Stomach (tissue), 9 donors: ENCODE data around the gene C16orf96. TPM values are rescaled to one million over a fixed set of nuclear protein-coding genes. Genes with fewer than 3 reads are reported as not detected.
"Not testable (repeated sequence)": the region's sequence is repeated elsewhere in the genome, so short reads cannot be mapped to it uniquely, and the experiment has no call there.

Source experiments
- DNase-seq, 2 donors: peaks; one replicate each; pipeline versions ENCODE4 v3.0.0 to v3.0.0-alpha.2; 2013 to 2019
- H3K27ac ChIP-seq, 5 donors: fragments of 200-600 bp in 4 of 5; sonication (generic) in 4 of 5; one replicate each; pipeline ENCODE4 v1.5.1; 2013 to 2019; ENCODE audit warnings: mild to moderate bottlenecking in 1 of 5, moderate library complexity in 1 of 5
- H3K27me3 ChIP-seq, 3 donors: fragments of 200-600 bp; sonication (generic); one replicate each; pipeline ENCODE4 v1.5.1; 2017 to 2019; ENCODE audit warnings: mixed run types in 1 of 3
- H3K36me3 ChIP-seq, 4 donors: fragments of 200-600 bp; sonication (generic); 1 replicate in 3 of 4; 2 replicates in 1 of 4; pipeline ENCODE4 v1.5.1; 2016 to 2019
- H3K4me1 ChIP-seq, 4 donors: fragments of 200-600 bp; sonication (generic); one replicate each; pipeline ENCODE4 v1.5.1; 2016 to 2019
- H3K4me3 ChIP-seq, 4 donors: fragments of 200-600 bp; sonication (generic) in 3 of 4; one replicate each; pipeline ENCODE4 v1.5.1; 2016 to 2019; ENCODE audit warnings: mild to moderate bottlenecking in 1 of 4
- H3K9me3 ChIP-seq, 4 donors: fragments of 200-600 bp; sonication (generic); one replicate each; pipeline ENCODE4 v1.5.1; 2016 to 2019
- EP300 ChIP-seq: sonication (generic); formaldehyde crosslinking; IDR thresholded peaks from one replicate; pipeline ENCODE4 v1.6.1; 2017; ENCODE audit warnings: antibody characterized with exemption
- POLR2A ChIP-seq, 4 donors: fragments of 450-650 bp; IDR thresholded peaks; one replicate each; pipeline ENCODE4 v1.6.1; 2016; ENCODE audit warnings: antibody characterized with exemption in 4 of 4, control low read depth in 2 of 4, mild to moderate bottlenecking in 1 of 4, moderate library complexity in 1 of 4
- POLR2AphosphoS5 ChIP-seq, 3 donors: sonication (generic); formaldehyde crosslinking; IDR thresholded peaks; one replicate each; pipeline ENCODE4 v1.6.1; 2016; ENCODE audit warnings: antibody characterized with exemption in 3 of 3
- WGBS, 5 donors: extraction: QIAGEN DNeasy Blood & Tissue Kit in 3 of 5; methylation state at CpG; one replicate each; pipeline versions ENCODE4 v1.1.5 to v1.1.7; 2013 to 2018; 5-methylcytosine and 5-hydroxymethylcytosine counted together
- intact Hi-C: fragments of 100-400 bp; cut with DNase I; formaldehyde crosslinking; loops from one replicate; pipeline ENCODE4 v1.15.1; 2023; ENCODE audit warnings: low total_unique reads
- polyA plus RNA-seq, 3 donors: library from polyadenylated mRNA; stranded (reverse); fragments of 200-250 nt; gene quantifications; one replicate each; pipeline ENCODE4 v1.2.3, GENCODE V29; 2013
- total RNA-seq, 5 donors: library from RNA; depleted of rRNA; stranded (reverse); fragments of >200 nt; gene quantifications; one replicate each; pipeline versions ENCODE4 v1.1.0 to v1.2.3, GENCODE V29; 2014 to 2016
- TF ChIP-seq, protein P1 (sequence below), 7 experiments: fragments of 450-650 bp in 4 of 7; fragments of 200-600 bp in 3 of 7; sonication (generic) in 3 of 7; IDR thresholded peaks; one replicate each; pipeline ENCODE4 v1.5.1; 2016 to 2019; ENCODE audit warnings: antibody characterized with exemption in 7 of 7, control low read depth in 2 of 7, mild to moderate bottlenecking in 1 of 7
- donor health status: healthy with polysubstance abuse.
- donor health status: Bipolar disorder and iron deficiency.
- donor health status: healthy.

The C16orf96 gene
- total and polyA plus RNA-seq, 8 donors = 0.37 to 0.43 TPM; not detected in 6

DNA sequence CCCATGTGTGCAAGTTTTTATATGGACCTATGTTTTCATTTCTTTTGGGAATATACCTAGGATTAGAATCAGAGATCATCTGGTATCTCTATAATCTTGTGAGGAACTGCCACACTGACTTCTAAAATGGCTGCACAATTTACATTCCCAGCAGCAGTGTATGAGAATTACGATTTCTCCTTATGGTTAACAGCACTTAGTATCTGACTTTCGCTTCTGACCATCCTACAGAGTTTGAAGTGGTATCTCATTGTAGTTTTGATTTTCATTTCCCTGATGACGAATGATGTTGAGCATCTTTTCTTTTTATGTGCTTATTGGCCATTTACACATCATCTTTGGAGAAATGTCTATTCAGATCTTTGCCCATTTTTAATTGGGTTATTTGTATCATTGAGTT lies 10.0 kb downstream of the C16orf96 start:
- Histone ChIP-seq H3K36me3 (no peaks in the 10 kb centered on the region), H3K27ac (no peak overlapping the region), H3K27me3 (no peaks in the 10 kb centered on the region), H3K9me3 (no peaks in the 10 kb centered on the region), H3K4me3 (no peak overlapping the region), H3K4me1 (no peaks in the 10 kb centered on the region)
- DNase-seq = no peak
- TF ChIP-seq POLR2AphosphoS5 (IDR thresholded peaks at IDR 0.05) = no peak
- TF ChIP-seq EP300 = no peak
- TF ChIP-seq, protein P1, sequence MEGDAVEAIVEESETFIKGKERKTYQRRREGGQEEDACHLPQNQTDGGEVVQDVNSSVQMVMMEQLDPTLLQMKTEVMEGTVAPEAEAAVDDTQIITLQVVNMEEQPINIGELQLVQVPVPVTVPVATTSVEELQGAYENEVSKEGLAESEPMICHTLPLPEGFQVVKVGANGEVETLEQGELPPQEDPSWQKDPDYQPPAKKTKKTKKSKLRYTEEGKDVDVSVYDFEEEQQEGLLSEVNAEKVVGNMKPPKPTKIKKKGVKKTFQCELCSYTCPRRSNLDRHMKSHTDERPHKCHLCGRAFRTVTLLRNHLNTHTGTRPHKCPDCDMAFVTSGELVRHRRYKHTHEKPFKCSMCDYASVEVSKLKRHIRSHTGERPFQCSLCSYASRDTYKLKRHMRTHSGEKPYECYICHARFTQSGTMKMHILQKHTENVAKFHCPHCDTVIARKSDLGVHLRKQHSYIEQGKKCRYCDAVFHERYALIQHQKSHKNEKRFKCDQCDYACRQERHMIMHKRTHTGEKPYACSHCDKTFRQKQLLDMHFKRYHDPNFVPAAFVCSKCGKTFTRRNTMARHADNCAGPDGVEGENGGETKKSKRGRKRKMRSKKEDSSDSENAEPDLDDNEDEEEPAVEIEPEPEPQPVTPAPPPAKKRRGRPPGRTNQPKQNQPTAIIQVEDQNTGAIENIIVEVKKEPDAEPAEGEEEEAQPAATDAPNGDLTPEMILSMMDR (IDR thresholded peaks at IDR 0.05) = no peak
- no peak for TF ChIP-seq POLR2A (IDR thresholded peaks at IDR 0.05)
- whole genome bisulfite sequencing, 5 donors = 72 to 83% (median 81%) methylated on average over 3 of the region's 3 CpGs
- intact Hi-C loops = no loop called here

DNA sequence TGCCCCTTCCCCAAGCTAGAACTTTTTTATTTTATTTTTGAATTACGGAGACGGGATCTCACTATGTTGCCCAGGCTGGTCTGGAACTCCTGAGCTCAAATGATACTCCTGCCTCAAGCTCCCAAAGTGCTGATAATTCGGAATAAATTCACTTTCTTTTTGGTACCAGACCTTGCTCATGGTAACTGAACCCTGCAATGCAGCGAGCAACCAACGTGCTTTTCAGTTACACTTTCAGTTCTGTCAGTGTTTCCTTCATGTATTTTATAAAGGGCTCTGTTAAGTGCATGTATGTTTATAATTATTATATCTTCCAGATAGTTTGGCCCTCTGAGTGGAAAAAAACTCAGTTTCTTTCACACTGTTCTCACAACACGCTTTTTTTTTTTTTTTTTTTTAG lies 13.9 kb downstream of the C16orf96 start:
- WGBS, 5 donors = 70 to 85% (median 74%) methylated on average over 6 of the region's 6 CpGs
- no peaks in the 10 kb centered on the region for H3K27me3 ChIP-seq
- no peak overlapping the region for H3K27ac ChIP-seq
- H3K4me3 ChIP-seq = no peak overlapping the region
- no peaks in the 10 kb centered on the region for H3K9me3 ChIP-seq
- DNase-seq = no peak
- no peaks in the 10 kb centered on the region for H3K36me3 ChIP-seq
- intact Hi-C loops = no loop called here
- H3K4me1 ChIP-seq = peaks cover 0 to 9% (median 1%) of the 10 kb centered on the region in 4 donors
- TF ChIP-seq, protein P1 (IDR thresholded peaks at IDR 0.05) = no peak
- TF ChIP-seq POLR2AphosphoS5 (IDR thresholded peaks at IDR 0.05) (no peak), EP300 (no peak), POLR2A (IDR thresholded peaks at IDR 0.05) (no peak)

DNA sequence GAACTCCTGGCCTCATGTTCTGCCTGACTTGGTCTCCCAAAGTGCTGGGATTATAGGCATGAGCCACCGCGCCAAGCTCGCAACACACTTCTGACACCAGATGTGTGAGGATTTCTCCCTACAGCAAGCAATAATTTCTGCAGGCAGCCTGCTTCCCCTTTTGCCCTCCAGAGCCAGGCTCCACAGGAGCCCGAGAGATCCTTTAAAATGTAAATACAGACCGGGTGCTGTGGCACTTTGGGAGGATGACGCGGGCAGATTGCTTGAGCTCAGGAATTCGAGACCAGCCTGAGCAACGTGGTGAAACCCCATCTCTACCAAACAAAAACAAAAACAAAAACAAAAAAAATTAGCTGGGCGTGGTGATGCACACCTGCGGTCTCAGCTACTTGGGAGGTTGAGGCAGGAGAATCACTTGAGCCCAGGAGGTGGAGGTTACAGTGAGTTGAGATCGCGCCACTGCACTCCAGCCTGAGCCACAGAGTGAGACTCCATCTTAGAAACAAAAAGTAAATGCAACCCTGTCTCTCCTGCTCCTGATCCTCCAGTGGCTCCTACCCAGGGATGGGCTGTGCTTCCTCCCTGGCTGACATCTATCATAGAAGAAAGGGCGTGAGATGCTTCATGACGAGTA lies 14.7 kb downstream of the C16orf96 start:
- H3K4me1 ChIP-seq = peaks cover 0 to 14% (median 3%) of the 10 kb centered on the region in 4 donors
- intact Hi-C loops = no loop called here
- no peak for TF ChIP-seq POLR2AphosphoS5 (IDR thresholded peaks at IDR 0.05)
- no peak for TF ChIP-seq EP300
- no peak for TF ChIP-seq POLR2A (IDR thresholded peaks at IDR 0.05)
- TF ChIP-seq, protein P1 (IDR thresholded peaks at IDR 0.05) = no peak

DNA sequence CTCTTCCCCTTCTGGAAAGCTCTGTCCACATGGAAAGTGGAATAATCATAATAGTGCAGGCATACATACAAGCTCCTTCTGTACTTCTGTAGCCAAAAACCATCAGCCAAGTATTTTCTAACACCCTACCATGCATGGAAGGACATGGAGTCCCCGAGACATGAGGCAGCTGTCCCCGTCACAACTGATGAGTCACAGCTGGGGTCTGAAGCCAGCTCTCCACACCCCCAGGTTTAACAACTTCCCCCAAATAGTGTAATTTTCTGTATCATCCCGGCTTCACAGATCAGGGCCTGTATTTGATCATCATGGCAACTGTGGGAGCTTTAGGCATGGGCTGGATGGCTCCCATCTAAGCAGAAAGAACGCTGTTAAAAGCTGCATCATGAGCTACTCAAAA lies 16.6 kb downstream of the C16orf96 start:
- DNase-seq = peak in 1 of 2 donors; percentile 75
- Histone ChIP-seq H3K9me3 (no peaks in the 10 kb centered on the region), H3K27me3 (no peaks in the 10 kb centered on the region), H3K4me1 (peaks cover 0 to 14% (median 3%) of the 10 kb centered on the region in 4 donors), H3K4me3 (no peak overlapping the region), H3K27ac (no peak overlapping the region), H3K36me3 (no peaks in the 10 kb centered on the region)
- intact Hi-C loops = no loop called here
- WGBS, 5 donors = 59 to 69% (median 63%) methylated on average over 4 of the region's 4 CpGs
- no peak for TF ChIP-seq EP300
- TF ChIP-seq POLR2AphosphoS5 (IDR thresholded peaks at IDR 0.05) = peak in 1 of 3 donors; percentile 39
- TF ChIP-seq, protein P1 (IDR thresholded peaks at IDR 0.05) = no peak
- no peak for TF ChIP-seq POLR2A (IDR thresholded peaks at IDR 0.05)

More for the DNA sequence above, 14.7 kb downstream of the C16orf96 start:
- Histone ChIP-seq H3K27me3 (no peaks in the 10 kb centered on the region), H3K9me3 (no peaks in the 10 kb centered on the region), H3K27ac (no peak overlapping the region), H3K36me3 (no peaks in the 10 kb centered on the region), H3K4me3 (no peak overlapping the region)
- 72 to 80% (median 75%) methylated on average over 15 of the region's 15 CpGs for WGBS, 5 donors
- DNase-seq = no peak

DNA sequence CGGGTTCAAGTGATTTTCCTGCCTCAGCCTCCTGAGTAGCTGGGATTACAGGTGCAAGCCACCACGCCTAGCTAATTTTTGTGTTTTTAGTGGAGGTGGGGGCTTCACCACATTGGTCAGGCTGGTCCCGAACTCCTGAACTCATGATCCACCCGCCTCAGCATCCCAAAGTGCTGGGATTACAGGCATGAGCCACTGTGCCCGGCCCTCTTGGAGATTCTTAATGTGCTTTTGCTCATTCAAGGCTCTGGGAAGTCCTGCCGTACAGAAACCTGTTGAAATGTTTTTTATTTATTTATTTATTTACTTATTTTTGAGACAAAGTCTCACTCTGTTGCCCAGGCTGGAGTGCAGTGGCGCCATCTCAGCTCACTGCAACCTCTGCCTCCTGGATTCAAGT lies 17.8 kb downstream of the C16orf96 start:
- H3K27me3 ChIP-seq, intact Hi-C loops, H3K36me3 ChIP-seq, H3K4me3 ChIP-seq, H3K27ac ChIP-seq, H3K9me3 ChIP-seq, DNase-seq: not testable (repeated sequence)
- WGBS, 5 donors = 71 to 84% (median 82%) methylated on average over 7 of the region's 7 CpGs
- H3K4me1 ChIP-seq = peaks cover 0 to 14% (median 3%) of the 10 kb centered on the region in 4 donors
